H9 (cell line): ENCODE results near the gene KCNG2. TPM values are rescaled to one million over a fixed set of nuclear protein-coding genes. Genes with fewer than 3 reads are reported as not detected.

Experiments used
- DNase-seq: peaks from one replicate; pipeline ENCODE4 v3.0.0-alpha.2; 2017
- H2AFZ ChIP-seq: one replicate; pipeline ENCODE4 v1.6.1; 2013; ENCODE audit warnings: mild to moderate bottlenecking, low read length, control low read depth, moderate library complexity
- H2AK5ac ChIP-seq: 2 replicates; pipeline ENCODE4 v1.6.1; 2013; ENCODE audit warnings: low read length, control low read depth, mixed read lengths; ENCODE audit not compliant: insufficient read length
- H2BK120ac ChIP-seq: one replicate; pipeline ENCODE4 v1.6.1; 2013; ENCODE audit warnings: low read depth, mild to moderate bottlenecking, low read length, control low read depth, inconsistent platforms; ENCODE audit not compliant: poor library complexity, severe bottlenecking
- H2BK12ac ChIP-seq: 2 replicates; pipeline ENCODE4 v1.6.1; 2013; ENCODE audit warnings: low read length, control low read depth, mixed read lengths, low read depth; ENCODE audit not compliant: insufficient read length
- H2BK15ac ChIP-seq: 2 replicates; pipeline ENCODE4 v1.6.1; 2013; ENCODE audit warnings: low read depth, low read length, control low read depth
- H2BK20ac ChIP-seq: one replicate; pipeline ENCODE4 v1.6.1; 2013; ENCODE audit warnings: low read depth, mild to moderate bottlenecking, low read length, control low read depth, inconsistent platforms; ENCODE audit not compliant: poor library complexity, severe bottlenecking
- H2BK5ac ChIP-seq: 2 replicates; pipeline ENCODE4 v1.6.1; 2013; ENCODE audit warnings: low read length, control low read depth, mixed read lengths; ENCODE audit not compliant: insufficient read length
- H3K14ac ChIP-seq: 2 replicates; pipeline ENCODE4 v1.6.1; 2013; ENCODE audit warnings: low read length, control low read depth; ENCODE audit not compliant: insufficient read depth
- H3K18ac ChIP-seq: 2 replicates; pipeline ENCODE4 v1.6.1; 2013; ENCODE audit warnings: low read depth, mild to moderate bottlenecking, mixed read lengths, low read length, control low read depth; ENCODE audit not compliant: insufficient read length
- H3K23ac ChIP-seq: 2 replicates; pipeline ENCODE4 v1.6.1; 2013; ENCODE audit warnings: low read length, control low read depth, mixed read lengths, low read depth; ENCODE audit not compliant: insufficient read length
- H3K23me2 ChIP-seq: 2 replicates; pipeline ENCODE4 v1.6.1; 2013; ENCODE audit warnings: low read depth, mild to moderate bottlenecking, mixed read lengths, low read length, control low read depth; ENCODE audit not compliant: insufficient read length, poor library complexity, severe bottlenecking
- H3K27ac ChIP-seq: 2 replicates; pipeline ENCODE4 v1.5.1; 2013; ENCODE audit warnings: low read length, control low read depth, mixed read lengths, low read depth; ENCODE audit not compliant: insufficient read length
- H3K27me3 ChIP-seq: 2 replicates; pipeline ENCODE4 v1.6.1; 2013; ENCODE audit warnings: low read length, control low read depth, inconsistent platforms; ENCODE audit not compliant: insufficient read depth
- H3K4ac ChIP-seq: 2 replicates; pipeline ENCODE4 v1.6.1; 2013; ENCODE audit warnings: low read depth, mild to moderate bottlenecking, control low read depth, inconsistent platforms, low read length, moderate library complexity
- H3K4me1 ChIP-seq: 2 replicates; pipeline ENCODE4 v1.6.1; 2013; ENCODE audit warnings: low read length, control low read depth, inconsistent platforms; ENCODE audit not compliant: insufficient read depth
- H3K4me2 ChIP-seq: 2 replicates; pipeline ENCODE4 v1.6.1; 2013; ENCODE audit warnings: low read length, control low read depth, mixed read lengths; ENCODE audit not compliant: insufficient read length, insufficient read depth
- H3K56ac ChIP-seq: 2 replicates; pipeline ENCODE4 v1.6.1; 2013; ENCODE audit warnings: low read depth, mild to moderate bottlenecking, mixed read lengths, low read length, control low read depth; ENCODE audit not compliant: insufficient read length
- H3K79me1 ChIP-seq: 2 replicates; pipeline ENCODE4 v1.6.1; 2013; ENCODE audit warnings: low read depth, mild to moderate bottlenecking, moderate library complexity, low read length, control low read depth, inconsistent platforms; ENCODE audit not compliant: insufficient read depth, poor library complexity, severe bottlenecking
- H3K79me2 ChIP-seq: 2 replicates; pipeline ENCODE4 v1.6.1; 2013; ENCODE audit warnings: low read length, control low read depth, inconsistent platforms; ENCODE audit not compliant: insufficient read depth
- H3K9ac ChIP-seq: 2 replicates; pipeline ENCODE4 v1.6.1; 2013; ENCODE audit warnings: low read length, control low read depth, mixed read lengths; ENCODE audit not compliant: insufficient read length; ENCODE audit errors: extremely low read depth
- H3K9me3 ChIP-seq: one replicate; pipeline ENCODE4 v1.6.1; 2013; ENCODE audit warnings: low read depth, low read length, inconsistent platforms; ENCODE audit not compliant: control insufficient read depth
- H3T11ph ChIP-seq: one replicate; pipeline ENCODE4 v1.6.1; 2013; ENCODE audit warnings: mild to moderate bottlenecking, low read length, control low read depth, inconsistent platforms
- H4K20me1 ChIP-seq: one replicate; pipeline ENCODE4 v1.6.1; 2013; ENCODE audit not compliant: control insufficient read depth, insufficient read length, insufficient read depth
- H4K5ac ChIP-seq: 2 replicates; pipeline ENCODE4 v1.6.1; 2013; ENCODE audit warnings: low read depth, mild to moderate bottlenecking, mixed read lengths, low read length, control low read depth; ENCODE audit not compliant: insufficient read length
- H4K8ac ChIP-seq: replicated peaks from 2 replicates; pipeline ENCODE4 v1.6.1; 2013; ENCODE audit warnings: low read length, control low read depth, mixed read lengths, low read depth; ENCODE audit not compliant: insufficient read length
- H4K91ac ChIP-seq: 2 replicates; pipeline ENCODE4 v1.6.1; 2013; ENCODE audit warnings: low read depth, mild to moderate bottlenecking, moderate library complexity, mixed read lengths, low read length, control low read depth; ENCODE audit not compliant: insufficient read length
- H3K27ac Mint-ChIP-seq, 3 experiments: 2 replicates in 2 of 3; 3 replicates in 1 of 3; pipeline ENCODE4 v1.8.0; 2020 to 2021; ENCODE audit warnings: mixed read lengths in 3 of 3, mild to moderate bottlenecking in 1 of 3, moderate library complexity in 1 of 3
- H3K27me3 Mint-ChIP-seq: 2 replicates; pipeline ENCODE4 v1.8.0; 2021; ENCODE audit warnings: low read depth, mild to moderate bottlenecking, moderate library complexity, mixed read lengths
- H3K36me3 Mint-ChIP-seq, 3 experiments: 2 replicates in 2 of 3; 3 replicates in 1 of 3; pipeline ENCODE4 v1.8.0; 2020 to 2021; ENCODE audit warnings: low read depth in 3 of 3, mixed read lengths in 3 of 3; ENCODE audit not compliant: insufficient read depth in 1 of 3
- H3K4me1 Mint-ChIP-seq, 2 experiments: 2 replicates each; pipeline ENCODE4 v1.8.0; 2020; ENCODE audit warnings: mixed read lengths in 2 of 2
- H3K4me3 Mint-ChIP-seq, 2 experiments: 2 replicates in 1 of 2; 3 replicates in 1 of 2; pipeline ENCODE4 v1.8.0; 2020 to 2021; ENCODE audit warnings: mild to moderate bottlenecking in 2 of 2, mixed read lengths in 2 of 2, moderate library complexity in 1 of 2
- H3K9me3 Mint-ChIP-seq, 2 experiments: 2 replicates in 1 of 2; 3 replicates in 1 of 2; pipeline ENCODE4 v1.8.0; 2020; ENCODE audit warnings: mild to moderate bottlenecking in 2 of 2, mixed read lengths in 2 of 2, moderate library complexity in 1 of 2
- WGBS: extraction: QIAGEN DNeasy Blood & Tissue Kit; methylation state at CpG from one replicate; pipeline ENCODE4 v1.1.7; 2013; ENCODE audit warnings: missing lambda C conversion rate, low lambda C conversion rate, mixed read lengths; ENCODE audit not compliant: insufficient read length; ENCODE audit errors: extremely low coverage; 5-methylcytosine and 5-hydroxymethylcytosine counted together
- total RNA-seq: library from RNA; stranded (reverse); gene quantifications from 2 replicates; pipeline ENCODE4 v1.2.1, GENCODE V29; 2021
- TF ChIP-seq, protein P1 (sequence below): fragments of 200-600 bp; sonication (generic); conservative IDR thresholded peaks from 3 replicates; pipeline ENCODE4 v1.8.0; 2021; ENCODE audit warnings: antibody characterized with exemption, mild to moderate bottlenecking

The KCNG2 gene
- total RNA-seq, 1 experiment from 2014 or later: 0.15 TPM

DNA sequence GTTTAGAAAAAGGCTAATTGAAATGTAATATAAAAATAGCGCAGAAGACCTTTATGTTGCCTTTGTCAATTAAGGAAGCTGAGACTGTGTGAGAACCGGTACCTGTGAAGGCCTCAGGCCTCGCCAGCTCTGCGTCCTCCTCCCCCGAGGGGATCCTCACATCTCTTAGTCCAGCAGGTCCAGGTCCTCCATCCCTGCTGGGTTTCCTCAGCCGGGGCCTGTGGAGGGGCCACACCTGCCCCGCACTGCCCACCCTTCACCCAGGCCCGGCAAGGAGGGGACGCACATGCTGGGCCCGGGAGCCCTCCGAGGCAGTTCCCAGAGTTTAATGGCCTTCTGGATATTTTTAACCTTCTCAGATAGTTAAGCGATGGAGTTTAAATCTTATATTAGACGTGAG lies 3.5 kb downstream of the KCNG2 start:
- TF ChIP-seq, protein P1, sequence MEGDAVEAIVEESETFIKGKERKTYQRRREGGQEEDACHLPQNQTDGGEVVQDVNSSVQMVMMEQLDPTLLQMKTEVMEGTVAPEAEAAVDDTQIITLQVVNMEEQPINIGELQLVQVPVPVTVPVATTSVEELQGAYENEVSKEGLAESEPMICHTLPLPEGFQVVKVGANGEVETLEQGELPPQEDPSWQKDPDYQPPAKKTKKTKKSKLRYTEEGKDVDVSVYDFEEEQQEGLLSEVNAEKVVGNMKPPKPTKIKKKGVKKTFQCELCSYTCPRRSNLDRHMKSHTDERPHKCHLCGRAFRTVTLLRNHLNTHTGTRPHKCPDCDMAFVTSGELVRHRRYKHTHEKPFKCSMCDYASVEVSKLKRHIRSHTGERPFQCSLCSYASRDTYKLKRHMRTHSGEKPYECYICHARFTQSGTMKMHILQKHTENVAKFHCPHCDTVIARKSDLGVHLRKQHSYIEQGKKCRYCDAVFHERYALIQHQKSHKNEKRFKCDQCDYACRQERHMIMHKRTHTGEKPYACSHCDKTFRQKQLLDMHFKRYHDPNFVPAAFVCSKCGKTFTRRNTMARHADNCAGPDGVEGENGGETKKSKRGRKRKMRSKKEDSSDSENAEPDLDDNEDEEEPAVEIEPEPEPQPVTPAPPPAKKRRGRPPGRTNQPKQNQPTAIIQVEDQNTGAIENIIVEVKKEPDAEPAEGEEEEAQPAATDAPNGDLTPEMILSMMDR: no peak
- H3K4me1 Mint-ChIP-seq: peaks cover 13 to 15% of the 10 kb centered on the region in 2 experiments
- Histone ChIP-seq H3K4ac (no peak overlapping the region), H3K4me2 (no peak overlapping the region), H2BK12ac (no peak overlapping the region), H3K23me2 (peaks cover 3% of the 10 kb centered on the region), H3T11ph (no peak overlapping the region), H4K8ac (no peak overlapping the region), H3K79me2 (no peaks in the 10 kb centered on the region), H3K9me3 (no peaks in the 10 kb centered on the region), H4K20me1 (no peaks in the 10 kb centered on the region), H2BK5ac (no peak overlapping the region), H3K14ac (no peak overlapping the region), H3K4me1 (no peaks in the 10 kb centered on the region; the same call in 1 of the 2 replicates), H4K5ac (no peak overlapping the region), H4K91ac (no peak overlapping the region), H2BK120ac (no peak overlapping the region), H2AFZ (no peak overlapping the region), H3K79me1 (no peaks in the 10 kb centered on the region), H3K18ac (no peak overlapping the region), H3K9ac (no peak overlapping the region), H2AK5ac (no peak overlapping the region), H2BK20ac (no peak overlapping the region), H2BK15ac (no peak overlapping the region), H3K27ac (no peak overlapping the region), H3K23ac (no peak overlapping the region), H3K27me3 (peaks cover 26% of the 10 kb centered on the region; the same call in 1 of the 2 replicates), H3K56ac (no peak overlapping the region)
- no peaks in the 10 kb centered on the region for H3K36me3 Mint-ChIP-seq
- no peak for DNase-seq
- H3K27me3 Mint-ChIP-seq: peaks cover 49% of the 10 kb centered on the region
- no CpG with 5 or more reads among the region's 13 CpGs for WGBS
- H3K27ac Mint-ChIP-seq: no peak overlapping the region
- peaks cover 3% of the 10 kb centered on the region in 2 experiments; a peak in 2 of 5 replicates for H3K9me3 Mint-ChIP-seq
- H3K4me3 Mint-ChIP-seq: no peak overlapping the region
